ENCODE measurements around the gene MFNG.

Gene MFNG

DNA sequence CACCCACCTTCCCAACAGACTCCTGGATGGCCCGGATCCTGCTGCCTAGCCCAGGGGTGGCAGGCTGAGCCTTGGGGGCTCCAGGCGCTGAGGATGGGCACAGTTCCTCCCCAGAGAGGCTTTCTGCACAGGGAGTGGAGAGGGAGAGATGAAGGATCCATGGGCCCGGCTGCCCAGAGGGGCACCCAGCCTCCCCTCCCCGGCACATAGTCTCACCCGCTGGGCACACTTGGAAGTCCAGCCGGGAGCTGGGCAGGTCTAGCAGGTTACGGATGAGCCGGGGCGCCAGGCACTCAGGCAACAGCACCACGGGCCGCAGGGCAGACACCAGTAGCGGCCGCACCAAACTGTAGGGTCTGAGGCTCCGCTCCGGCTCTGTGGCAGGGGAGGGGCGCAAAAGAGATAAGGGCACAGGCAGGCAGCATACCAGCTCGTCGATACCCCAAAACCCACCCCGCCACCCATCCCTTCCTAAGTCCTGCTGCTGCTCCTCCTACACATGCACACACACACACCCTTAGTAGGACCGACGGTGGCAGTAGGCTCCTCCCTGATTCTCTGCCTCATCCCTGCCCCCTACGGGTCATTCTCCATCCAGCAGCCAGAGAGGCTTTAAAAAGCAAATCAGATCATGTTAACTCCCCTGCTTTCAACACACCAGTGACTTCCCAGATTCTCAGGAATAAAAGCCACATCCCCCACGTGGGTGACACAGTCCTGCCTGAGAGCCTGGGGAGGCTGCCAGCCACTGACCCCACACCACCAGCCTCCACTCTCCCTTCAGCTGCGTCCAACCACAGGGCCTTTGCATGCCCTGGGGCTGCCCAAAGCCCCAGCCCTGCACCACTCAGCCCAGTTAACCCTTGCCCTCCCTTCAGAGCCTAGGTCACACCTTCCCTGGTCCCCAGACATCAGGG is 6.5 kb upstream of the MFNG start:
- DNase-seq = peak; percentile 69

DNA sequence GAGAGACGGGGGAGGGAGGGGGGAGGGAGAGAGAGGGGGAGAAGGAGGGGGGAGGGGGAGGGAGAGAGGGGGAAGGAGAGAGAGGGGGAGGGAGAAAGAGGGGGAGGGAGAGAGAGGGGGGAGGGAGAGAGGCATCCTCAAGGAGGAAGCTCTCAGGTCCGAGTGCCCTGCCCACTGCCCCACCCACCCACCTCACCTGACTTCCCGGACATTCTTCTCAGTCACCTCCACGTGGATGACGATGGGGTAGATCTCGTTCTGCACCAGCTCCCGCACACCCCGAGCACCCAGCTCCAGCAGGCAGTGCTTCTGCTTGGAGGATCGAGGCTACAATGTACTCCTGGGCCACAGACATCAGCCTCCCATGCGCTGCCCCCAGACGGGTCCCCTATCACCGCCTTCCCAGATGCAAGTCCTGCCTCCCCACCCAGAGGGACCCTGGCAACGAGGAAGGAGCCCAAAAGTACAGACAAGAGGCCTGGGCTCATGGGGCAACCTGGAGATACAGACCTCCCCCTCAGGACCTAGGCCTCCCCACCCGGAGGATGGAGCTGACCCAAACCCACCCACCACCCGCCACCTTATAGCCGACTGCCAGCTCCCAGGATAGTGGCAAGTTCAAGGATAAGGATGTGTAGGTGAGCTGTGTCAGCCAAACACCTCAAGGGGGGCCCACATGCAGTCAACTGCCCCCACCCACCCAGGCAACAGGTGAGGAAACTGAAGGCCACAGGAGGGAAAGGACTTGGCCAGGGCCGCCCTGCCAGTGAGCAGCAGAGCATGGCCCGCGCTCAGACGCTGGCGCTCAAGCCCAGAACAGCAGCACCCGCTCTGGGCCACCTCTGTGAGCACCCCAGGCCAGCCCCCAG is 5.6 kb upstream of the MFNG start:
- DNase-seq = no peak

DNA sequence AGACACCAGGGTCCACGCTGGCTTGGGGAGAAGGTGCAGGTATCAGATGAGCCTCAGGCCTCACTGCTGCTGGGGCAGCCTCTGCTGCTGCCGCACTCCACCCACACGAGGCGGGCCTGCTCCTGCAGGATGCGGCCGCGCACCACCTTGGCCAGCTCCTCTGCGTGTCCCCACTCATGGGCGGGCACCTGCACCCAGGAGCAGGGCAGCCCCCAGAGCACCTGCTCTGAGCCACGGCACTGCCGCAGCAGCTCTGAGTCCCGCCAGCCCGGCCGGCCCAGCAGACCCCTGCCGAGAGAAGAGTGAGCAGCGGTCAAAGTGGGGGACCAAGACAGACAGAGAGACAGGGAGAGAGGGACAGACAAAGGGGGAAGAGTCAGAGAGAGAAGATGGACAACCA is 4.9 kb upstream of the MFNG start:
- DNase-seq = no peak

DNA sequence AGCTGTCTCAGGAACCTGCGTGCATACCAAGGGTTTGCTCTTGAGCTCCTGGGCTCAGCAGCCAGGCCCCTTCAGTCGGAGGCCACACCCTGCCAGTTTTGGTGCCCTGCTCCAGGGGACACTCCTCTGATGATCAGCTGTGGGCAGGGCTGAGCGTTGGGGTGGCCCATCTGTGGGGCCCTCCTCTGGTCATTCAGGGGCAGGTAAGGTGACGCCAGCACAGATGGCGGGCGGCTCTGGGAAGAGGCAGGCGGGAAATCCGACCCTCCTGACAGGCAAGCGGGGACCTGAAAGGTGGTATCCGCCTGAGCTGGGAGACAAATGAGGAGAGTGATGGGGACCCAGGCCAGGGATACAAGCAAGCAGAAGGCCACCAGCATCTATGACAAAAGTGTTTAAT is 3.8 kb upstream of the MFNG start:
- DNase-seq = no peak

DNA sequence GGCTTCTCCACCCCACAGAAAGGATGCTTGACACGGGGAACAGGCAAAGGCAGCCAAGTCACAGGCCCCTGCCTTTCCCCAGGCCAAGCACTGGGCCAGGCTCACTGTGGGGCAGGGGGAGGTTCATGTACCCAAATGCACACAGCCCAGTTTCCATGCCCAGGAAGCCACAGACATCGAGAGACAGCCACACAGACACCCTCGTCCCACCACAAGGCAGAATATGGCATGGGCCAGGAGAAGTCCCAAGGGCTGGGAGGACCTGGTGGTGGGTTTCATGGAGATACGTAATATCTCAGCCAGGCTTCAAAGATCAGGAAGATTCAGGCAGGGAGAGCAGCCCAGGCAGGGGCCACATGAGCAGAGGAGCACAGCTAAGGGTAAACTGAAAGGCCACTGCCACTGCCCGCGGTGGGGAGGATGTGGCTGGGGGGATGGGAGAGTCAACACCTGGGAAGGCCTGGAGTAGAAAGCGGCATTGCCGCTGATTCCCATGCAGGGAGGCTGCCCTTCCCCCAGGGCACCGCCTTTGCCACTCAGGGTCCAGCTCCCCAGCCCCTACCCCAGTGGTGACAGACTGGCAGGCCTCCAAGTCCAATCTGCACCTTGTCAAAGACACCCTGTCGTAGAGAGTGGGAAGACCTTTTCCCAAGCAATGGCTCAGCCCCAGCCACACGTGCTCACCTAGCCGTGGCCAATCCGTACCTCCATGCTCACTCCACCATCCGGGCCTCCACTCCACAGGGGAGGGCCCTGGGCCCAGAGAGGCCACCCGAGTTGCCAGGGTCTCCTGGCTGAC is 2.4 kb upstream of the MFNG start:
- DNase-seq = no peak

DNA sequence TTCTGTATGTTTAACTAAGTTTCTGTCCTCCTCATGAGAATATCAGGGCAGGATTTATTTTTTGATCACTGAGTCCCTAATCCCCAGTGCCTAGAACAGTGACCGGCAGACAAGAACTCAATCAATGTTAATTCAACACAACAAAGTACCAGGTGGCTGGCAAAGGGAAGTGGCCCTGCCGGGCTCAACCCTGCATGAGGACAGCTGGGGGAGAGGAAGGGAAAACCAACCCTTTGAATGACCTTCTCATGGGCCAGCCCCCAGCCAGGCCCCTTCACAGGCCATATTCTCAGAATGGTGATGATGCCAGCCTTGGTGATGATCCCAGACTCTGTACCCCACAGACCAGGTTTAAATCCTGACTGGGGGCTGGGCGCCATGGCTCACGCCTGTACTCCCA is 1.4 kb upstream of the MFNG start:
- no peak for DNase-seq

DNA sequence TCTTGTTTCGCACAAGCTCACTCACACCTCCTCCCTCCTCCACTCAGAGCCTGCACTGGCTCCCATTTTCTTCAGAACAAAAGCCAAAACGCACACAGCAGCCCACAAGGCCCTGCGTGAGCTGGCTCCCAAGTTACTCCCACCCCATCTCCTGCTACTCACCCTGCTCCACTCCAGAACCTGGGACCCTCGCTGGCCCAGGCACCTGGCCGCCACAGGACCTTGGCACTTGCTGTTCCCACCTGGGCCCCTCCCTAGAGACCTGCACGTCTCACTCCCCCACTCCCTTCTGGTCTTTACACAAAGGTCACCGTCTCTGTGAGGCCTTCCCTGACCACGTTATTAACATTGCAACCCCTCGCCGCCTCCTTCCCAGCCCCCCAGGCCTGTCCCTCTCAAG is 945 bp upstream of the MFNG start:
- no peak for DNase-seq

DNA sequence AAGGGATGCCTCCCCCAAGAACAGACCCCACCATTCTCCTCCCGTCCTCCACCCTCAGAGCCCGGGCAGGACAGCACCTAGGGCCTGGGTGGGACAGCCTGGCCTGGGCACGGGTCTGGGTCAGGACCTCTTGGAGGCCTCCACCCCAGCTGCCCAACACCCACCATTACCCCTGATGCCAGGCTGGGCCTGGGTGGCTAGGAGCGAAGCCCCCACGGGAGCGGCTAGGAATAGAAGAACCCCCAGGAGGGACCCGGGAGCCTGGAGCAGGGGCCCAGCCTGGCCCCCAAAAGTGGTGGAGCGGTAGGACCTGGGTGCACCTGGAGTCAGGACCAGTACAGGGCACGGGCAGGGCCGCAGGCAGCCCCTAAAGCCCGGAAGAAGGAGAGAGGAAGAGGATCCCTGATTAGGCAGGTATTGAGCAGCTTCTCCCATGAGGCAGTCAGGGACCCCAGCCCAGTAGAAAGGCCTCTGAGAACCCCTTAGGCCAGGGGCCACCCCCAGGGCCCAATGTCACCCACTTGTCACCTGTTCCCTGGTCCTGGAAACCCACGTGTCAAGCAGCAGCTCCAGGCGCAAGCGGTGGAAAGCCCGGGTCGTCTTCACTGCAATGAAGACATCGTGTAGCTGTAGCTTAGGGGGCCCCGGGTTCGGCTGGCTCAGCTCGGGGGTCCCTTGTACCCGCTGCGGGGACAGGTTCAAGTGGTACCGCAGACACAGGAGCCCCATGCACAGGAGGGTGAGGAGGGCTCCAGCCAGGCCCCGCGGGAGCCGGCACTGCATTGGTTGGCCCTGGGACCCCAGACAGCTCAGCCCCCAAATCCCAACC is 575 bp downstream of the MFNG start:
- DNase-seq = peak; percentile 55

DNA sequence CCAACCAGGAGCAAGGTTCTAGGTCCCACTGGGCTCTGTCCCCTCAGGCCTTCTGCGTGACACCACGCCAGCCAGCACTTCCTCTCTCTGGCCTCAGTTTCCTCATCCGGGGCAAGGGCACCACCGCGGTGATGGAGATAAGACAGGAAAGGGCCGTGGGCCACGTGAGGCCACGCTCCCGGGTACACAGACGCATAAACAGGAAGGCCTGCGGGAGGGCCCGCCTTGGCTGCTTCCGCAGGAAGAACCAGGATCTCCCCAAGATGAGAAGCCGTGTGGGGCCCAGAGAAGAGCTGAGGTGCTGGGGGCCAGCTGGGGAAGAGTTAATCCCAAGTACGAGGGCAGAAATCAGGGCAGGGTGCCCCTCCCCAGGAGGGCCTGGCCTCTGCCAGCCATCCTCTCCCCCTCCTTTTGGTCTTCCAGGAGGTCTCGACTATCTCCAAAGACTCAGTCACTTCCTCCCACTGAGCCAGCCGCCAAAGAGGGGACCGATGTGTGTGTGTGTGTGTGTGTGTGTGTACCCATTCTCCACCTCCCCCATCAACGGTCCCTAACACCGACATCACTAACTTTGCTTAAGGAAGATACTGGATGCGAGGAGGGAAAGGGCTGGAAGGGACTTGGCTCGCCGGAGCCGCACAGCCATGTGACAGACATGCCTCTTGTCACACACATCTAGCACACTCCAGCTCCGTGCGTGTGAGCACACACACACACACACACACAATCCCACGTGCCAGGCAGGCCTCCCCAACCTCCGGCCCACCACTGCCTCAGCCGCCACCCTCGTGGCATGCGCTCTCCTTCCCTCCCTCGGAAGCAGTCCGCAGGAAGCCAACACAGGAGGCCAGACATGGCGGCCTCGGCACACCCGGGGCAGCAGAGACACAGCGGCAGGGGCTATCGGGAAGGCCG is 1.4 kb downstream of the MFNG start:
- DNase-seq = peak; percentile 87

DNA sequence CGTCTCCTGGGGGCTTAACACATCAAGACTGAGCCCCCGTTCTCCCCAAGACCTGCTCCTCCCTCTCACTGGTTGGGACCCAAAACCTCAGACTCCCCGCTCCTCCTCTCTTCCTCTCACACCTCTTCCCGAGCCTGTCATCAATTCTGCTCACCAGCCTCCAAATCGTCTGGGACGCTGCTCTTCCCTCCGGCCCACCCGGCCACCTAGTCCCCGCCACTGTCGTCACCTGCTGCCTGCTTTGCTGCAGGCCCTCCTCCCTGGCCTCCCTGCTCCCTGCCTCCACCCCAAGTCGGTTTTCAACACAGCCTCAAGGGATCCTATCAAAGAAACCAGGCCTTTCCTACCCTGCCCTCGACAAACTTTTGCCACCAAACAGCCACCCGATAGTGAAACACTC is 3.1 kb downstream of the MFNG start:
- DNase-seq = no peak

DNA sequence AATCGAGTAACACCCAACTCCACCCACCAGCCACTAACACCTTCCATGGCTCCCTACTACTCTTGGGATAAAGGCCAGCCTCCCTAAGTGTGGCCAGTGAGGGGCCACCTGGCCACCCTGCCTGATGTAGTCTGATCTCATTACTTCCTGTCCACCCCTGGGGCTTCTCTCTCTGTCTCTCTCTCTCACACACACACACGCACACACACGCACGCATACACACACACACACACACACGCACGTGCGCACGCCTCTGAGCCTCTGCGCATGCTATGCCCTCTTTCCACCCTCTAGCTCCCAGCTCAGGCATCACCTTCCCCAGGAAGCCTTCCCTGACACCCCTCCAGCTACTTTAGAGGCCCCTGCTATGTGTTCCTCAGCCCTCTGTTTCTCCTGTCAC is 3.9 kb downstream of the MFNG start:
- DNase-seq = no peak

DNA sequence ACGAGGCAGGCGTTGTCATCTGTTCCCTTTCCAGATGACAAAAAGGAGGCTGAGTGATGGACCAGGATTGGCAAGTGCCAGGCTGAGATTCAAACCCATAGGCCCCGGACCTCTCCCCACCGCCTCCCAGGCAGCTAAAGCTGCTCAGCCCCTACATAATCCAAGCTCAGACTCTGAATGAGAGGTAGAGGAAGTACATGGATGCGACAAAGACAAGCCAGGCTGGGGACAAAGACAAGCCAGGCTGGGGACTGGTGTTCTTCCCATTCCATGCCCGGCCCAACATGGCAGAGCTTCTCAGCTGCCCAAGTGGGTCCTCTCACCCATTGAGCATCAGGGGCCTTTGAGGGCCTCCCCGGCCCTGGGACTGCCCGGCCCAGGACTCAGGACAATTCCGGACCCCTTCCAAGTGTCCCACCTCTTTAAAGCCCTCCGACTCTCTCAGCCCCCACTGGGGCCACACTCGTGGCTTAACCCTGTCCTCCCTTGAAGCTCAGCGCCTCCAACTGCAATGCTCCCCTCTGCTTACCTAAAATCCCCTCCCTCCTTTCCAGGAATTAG is 4.8 kb downstream of the MFNG start:
- DNase-seq = no peak

DNA sequence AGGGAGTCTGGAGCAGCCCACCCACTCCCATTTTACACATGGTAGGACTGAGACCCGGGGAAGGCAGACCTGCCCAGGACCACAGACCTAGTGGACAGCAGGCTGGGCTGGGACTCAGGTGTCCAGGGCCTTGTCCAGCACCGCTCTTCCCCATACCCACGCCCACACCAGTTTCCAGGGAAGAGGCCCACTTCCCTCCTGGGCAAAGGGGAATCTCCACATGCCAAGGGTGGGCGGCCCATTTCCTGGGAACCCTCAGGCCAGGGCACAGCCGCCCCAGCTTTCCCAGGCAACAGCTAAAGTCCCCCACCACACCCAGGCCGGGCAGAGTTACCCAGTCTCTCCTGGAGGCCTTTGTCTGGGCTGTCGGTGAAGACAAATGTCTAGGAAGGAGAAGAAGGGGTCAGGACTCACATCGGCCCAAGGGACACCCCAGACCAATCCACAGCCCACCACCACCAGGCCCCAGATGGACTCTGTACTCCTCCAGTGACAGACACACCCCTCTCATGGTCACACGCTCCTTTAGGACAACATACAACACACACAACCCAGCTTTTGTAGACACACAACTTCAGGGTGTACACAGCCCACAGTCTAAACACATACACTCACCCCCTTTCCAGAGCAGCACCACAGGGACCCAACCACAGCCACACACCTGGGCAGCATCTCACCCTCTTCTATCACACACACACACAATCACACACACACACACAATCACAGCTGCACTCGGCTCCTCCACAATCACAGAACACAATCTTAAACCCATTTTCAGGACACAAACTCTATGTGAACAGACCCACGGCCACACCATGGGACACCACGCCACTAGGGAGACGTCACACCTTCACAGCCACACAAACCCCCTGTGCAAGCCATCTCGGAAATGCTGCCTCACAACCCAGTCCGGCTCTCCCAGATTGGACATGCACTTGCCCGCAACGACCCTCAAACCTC is 5.5 kb downstream of the MFNG start:
- DNase-seq = no peak

DNA sequence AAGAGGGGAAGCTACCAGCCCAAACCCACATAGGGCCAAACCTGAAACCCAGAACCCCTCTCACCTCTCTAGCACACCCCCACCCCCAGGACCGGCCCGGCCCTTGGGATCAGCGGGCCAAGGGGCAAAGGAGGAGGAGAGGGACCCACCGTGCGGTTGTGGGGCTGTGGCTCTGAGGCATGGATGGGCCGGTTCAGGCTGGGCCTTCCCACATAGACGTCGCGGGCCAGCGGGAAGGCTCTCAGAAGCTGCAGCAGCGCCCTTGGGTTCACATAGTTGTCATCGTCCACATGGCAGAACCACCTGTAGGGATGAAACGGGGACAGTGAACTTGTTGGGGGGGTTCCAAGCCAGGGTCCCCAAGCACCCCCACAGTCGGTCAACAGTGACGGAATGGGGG is 7.0 kb downstream of the MFNG start:
- no peak for DNase-seq

DNA sequence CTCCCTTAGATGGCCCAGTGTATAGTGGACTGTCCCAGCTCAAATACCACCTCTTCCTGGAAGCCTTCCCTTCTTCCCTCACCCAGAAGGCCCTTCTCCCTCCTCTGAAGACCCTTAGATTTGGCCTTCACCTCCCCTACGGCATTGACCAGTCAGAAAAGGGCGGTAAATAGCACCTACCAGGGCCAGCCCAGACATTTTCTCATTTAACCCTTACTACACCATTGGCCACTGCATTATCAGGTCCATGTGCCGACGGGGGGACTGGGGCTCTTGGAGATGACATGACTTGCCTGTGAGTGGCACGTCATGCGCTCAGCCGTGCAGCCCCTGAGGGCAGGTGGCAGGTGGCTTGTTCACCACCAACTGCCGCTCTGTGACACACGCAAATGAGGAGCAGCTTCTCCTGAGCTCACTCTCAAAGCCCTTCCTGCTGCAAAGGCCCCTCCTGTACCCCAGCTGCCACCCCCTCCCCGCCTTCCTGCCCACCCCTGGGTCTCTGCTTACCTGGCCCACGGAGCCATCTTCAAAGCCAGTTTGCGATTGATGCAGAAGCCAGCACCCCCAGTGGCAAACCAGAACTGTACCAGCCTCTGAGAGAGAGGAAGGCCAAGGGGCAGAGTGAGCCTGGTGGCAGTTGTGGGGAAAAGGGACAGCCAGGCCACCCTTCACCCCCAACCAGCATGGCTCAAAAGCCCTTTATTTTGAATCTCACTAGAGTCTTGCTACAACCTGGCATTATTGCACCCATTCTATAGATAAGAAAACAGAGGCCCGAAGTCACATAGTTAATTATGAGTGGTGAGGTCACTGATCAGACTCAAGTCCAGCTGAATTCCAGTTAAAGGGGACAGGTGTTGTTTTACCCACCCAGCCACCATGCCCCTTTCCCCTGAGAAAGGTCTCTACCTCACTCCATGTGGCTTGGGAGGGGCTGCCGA is 9.5 kb downstream of the MFNG start:
- DNase-seq = no peak

DNA sequence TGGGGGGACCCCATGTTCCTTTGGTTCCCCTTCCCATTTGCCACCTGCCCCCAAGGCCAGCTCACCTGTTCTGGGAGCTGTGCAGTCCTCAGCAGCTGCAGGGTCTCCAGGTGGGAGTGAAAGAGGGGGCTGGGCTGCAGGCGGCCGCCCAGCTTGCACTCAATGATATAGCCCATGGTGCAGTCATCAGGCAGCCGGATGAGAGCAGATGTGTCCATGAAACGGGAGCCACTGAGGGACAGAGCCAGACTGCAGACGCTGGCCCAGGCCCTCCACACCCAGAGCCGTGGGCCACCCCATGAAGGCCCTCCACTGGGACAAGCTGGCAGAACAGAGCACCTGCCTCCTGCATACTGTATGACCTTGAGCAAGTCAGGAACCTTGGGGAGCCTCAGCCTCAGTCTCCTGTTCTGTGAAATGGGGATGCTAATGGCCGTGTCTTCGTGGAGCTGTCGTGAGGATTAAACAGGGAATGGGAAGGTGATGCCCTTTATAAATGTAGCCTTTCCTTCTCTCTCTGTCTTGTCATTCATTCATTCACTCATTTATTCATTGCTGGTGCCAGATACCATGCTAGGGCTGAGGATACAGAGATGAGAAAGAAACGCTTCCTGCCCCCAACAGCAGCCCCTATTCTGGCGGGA is 11.6 kb downstream of the MFNG start:
- no peak for DNase-seq

DNA sequence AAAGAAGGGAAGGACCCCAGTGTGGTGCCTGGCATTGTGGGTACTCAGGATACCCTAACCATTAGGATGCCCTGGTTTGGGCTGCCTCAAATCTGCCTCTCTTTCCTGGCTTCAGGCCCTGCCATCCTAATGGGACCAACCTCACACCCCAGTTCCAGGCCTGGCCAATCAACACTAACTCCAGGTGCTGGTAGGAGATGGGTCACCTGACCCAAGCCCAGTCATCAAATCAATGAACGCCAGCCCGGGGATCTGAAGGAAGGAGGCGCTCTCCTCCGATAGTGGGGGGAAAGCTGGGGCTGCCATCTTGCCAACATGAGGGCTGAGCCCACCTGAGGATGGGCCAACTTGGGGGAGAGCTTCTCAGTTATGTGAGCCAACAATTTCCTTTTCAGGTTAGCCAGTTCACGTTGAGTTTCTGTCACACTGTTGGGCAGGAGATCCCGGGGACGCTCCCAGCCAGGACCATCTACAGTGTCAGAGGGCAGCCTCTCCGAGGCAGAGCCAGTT is 12.7 kb downstream of the MFNG start:
- no peak for DNase-seq

Data from OCI-M1 (cell line).